K562 (cell line): ENCODE data around the gene SLC4A2. TPM values are rescaled to one million over a fixed set of nuclear protein-coding genes. Genes with fewer than 3 reads are reported as not detected.

Experiments used
- ATF7 ChIP-seq: fragments of 450-650 bp; IDR thresholded peaks from 2 replicates; pipeline ENCODE4 v1.7.1; 2014; ENCODE audit warnings: mild to moderate bottlenecking, moderate library complexity
- EGR1 ChIP-seq: fragments of 450-650 bp; conservative IDR thresholded peaks from 2 replicates; pipeline ENCODE4 v1.6.1; 2017; ENCODE audit warnings: mild to moderate bottlenecking
- MCM5 ChIP-seq: fragments of 450-650 bp; IDR thresholded peaks from 2 replicates; pipeline ENCODE4 v1.6.1; 2016; ENCODE audit warnings: low read depth
- MECOM ChIP-seq: fragments of 250-450 bp; sonication (Bioruptor Pico); IDR thresholded peaks from 2 replicates; pipeline ENCODE4 v1.8.0; 2022; ENCODE audit warnings: inconsistent platforms
- MTA2 ChIP-seq: fragments of 450-650 bp; IDR thresholded peaks from 2 replicates; pipeline ENCODE4 v1.6.1; 2016; ENCODE audit warnings: low read depth
- SIRT6 ChIP-seq: IDR thresholded peaks from one replicate; pipeline ENCODE4 v1.6.1; 2012; ENCODE audit warnings: low read depth, mild to moderate bottlenecking, control low read depth, inconsistent platforms, low read length, moderate library complexity
- TEAD2 ChIP-seq: fragments of 450-650 bp; IDR thresholded peaks from 2 replicates; pipeline ENCODE4 v1.6.1; 2016; ENCODE audit warnings: missing genetic modification characterization, control low read depth, missing compliant biosample characterization
- polyA plus RNA-seq, 8 experiments: library from polyadenylated mRNA; depleted of rRNA in 4 of 8; stranded (reverse) in 5 of 8; unstranded in 3 of 8; fragments of >200 nt; fragmentation: Nextera tagmentation in 2 of 8; fragmentation: Illumina TruSeq in 1 of 8; extraction: Ambion mirVana in 2 of 8; extraction: Trizol in 1 of 8; gene quantifications; 2 replicates each; pipeline versions ENCODE4 v1.2.1 to v1.2.3, GENCODE V29; 2011 to 2014; ENCODE audit warnings: inconsistent platforms in 1 of 8, missing spikeins in 1 of 8
- total RNA-seq, 7 experiments: library from RNA; depleted of rRNA in 6 of 7; stranded (reverse); fragments of >200 nt in 6 of 7; fragmentation: Illumina TruSeq in 2 of 7; extraction: Trizol in 2 of 7; gene quantifications; 2 replicates each; pipeline versions ENCODE4 v1.2.1 to v1.2.3, GENCODE V29; 2011 to 2021; ENCODE audit warnings: low replicate concordance in 1 of 7
- TF ChIP-seq, protein P1 (sequence below): sonication (generic); formaldehyde crosslinking; IDR thresholded peaks from 2 replicates; pipeline ENCODE4 v1.8.1; 2023; ENCODE audit warnings: mild to moderate bottlenecking, missing genetic modification reagents, moderate library complexity
- TF ChIP-seq, protein P2 (sequence below): fragments of 250-450 bp; sonication (Bioruptor Pico); IDR thresholded peaks from 2 replicates; pipeline ENCODE4 v1.4.0; 2020; ENCODE audit warnings: mild to moderate bottlenecking, moderate library complexity
- TF ChIP-seq, protein P3 (sequence below), 2 experiments: IDR thresholded peaks; 2 replicates each; pipeline ENCODE4 v1.6.1; 2012; ENCODE audit warnings: improper control_type of control experiment in 2 of 2, low read depth in 2 of 2, low read length in 2 of 2, borderline replicate concordance in 1 of 2
- TF ChIP-seq, protein P4 (sequence below): fragments of 450-650 bp; IDR thresholded peaks from 2 replicates; pipeline ENCODE4 v1.6.1; 2016; ENCODE audit warnings: mild to moderate bottlenecking
- TF ChIP-seq, protein P5 (sequence below): sonication (generic); formaldehyde crosslinking; IDR thresholded peaks from 2 replicates; pipeline ENCODE4 v1.8.0; 2023; ENCODE audit warnings: mild to moderate bottlenecking, missing genetic modification reagents

Gene SLC4A2
- total and polyA plus RNA-seq, 9 of the 15 experiments (the other 6 are each of a cell fraction or from before 2014, with no cell fraction given), result 11.4 to 375 (median 130) TPM

DNA sequence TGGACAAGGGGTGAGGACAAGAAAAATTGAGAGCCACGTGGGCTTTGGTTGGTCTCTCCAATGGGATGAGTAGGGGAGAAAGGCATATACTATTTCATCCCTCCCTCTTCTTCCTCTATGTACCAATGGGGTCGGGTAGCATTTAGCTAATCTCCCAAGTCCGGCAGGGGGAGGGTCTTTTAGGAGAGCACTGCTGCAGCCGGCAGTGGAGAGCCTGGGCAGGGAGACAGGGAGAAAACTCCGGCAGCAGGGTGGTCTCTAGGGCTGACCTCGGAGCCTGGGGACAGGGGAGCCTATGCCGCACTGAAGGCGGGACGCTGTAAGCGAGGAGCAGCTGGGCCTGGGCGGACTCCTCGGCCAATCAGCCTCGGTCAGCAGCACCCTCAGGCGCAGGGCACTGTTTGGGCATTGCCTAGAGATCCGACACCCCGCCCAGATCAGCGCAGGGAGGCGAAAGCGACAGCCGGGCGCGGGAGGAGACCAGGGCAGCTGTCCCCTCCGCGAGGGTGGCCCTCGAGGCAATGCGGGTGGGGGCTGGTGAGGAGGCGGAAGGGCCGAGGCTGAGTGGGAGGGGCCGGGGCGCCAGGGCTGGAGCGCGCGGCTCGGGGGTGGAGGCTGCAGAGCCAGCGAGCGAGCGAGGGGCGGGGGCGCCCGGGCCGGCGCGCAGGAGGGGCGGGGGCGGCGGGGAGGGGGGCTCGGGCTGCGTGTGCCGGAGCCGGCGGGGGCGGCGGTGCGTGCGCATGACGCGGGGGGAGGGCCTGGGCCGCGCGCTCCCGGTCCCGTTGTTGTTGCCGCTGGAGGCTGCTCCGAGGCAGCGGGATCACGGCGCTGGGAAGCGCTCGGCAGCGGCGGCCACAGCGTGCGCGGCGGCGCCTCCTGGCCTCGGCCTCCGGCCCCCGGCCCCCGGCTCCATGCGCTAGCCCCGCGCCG, 26.6 kb downstream of the SLC4A2 start, which contains the start of gene AGAP3 (continued):
- TF ChIP-seq SIRT6, result no peak
- TF ChIP-seq, protein P1, sequence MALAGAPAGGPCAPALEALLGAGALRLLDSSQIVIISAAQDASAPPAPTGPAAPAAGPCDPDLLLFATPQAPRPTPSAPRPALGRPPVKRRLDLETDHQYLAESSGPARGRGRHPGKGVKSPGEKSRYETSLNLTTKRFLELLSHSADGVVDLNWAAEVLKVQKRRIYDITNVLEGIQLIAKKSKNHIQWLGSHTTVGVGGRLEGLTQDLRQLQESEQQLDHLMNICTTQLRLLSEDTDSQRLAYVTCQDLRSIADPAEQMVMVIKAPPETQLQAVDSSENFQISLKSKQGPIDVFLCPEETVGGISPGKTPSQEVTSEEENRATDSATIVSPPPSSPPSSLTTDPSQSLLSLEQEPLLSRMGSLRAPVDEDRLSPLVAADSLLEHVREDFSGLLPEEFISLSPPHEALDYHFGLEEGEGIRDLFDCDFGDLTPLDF (CRISPR knock-in tag), result no peak
- peak; percentile 93 for TF ChIP-seq EGR1
- TF ChIP-seq ATF7, result peak; percentile 64; the same call in 1 of the 2 replicates
- TF ChIP-seq, protein P2, sequence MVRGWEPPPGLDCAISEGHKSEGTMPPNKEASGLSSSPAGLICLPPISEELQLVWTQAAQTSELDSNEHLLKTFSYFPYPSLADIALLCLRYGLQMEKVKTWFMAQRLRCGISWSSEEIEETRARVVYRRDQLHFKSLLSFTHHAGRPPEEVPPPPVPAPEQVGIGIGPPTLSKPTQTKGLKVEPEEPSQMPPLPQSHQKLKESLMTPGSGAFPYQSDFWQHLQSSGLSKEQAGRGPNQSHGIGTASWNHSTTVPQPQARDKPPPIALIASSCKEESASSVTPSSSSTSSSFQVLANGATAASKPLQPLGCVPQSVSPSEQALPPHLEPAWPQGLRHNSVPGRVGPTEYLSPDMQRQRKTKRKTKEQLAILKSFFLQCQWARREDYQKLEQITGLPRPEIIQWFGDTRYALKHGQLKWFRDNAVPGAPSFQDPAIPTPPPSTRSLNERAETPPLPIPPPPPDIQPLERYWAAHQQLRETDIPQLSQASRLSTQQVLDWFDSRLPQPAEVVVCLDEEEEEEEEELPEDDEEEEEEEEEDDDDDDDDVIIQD (CRISPR knock-in tag), result no peak
- TF ChIP-seq, protein P3, sequence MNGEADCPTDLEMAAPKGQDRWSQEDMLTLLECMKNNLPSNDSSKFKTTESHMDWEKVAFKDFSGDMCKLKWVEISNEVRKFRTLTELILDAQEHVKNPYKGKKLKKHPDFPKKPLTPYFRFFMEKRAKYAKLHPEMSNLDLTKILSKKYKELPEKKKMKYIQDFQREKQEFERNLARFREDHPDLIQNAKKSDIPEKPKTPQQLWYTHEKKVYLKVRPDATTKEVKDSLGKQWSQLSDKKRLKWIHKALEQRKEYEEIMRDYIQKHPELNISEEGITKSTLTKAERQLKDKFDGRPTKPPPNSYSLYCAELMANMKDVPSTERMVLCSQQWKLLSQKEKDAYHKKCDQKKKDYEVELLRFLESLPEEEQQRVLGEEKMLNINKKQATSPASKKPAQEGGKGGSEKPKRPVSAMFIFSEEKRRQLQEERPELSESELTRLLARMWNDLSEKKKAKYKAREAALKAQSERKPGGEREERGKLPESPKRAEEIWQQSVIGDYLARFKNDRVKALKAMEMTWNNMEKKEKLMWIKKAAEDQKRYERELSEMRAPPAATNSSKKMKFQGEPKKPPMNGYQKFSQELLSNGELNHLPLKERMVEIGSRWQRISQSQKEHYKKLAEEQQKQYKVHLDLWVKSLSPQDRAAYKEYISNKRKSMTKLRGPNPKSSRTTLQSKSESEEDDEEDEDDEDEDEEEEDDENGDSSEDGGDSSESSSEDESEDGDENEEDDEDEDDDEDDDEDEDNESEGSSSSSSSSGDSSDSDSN (IDR thresholded peaks at IDR 0.05; ENCODE audit: borderline replicate concordance in 1 of 2, low read depth in 2 of 2, low read length in 2 of 2), result peak in 1 of 2 experiments; percentile 89; a peak in 2 of 4 replicates
- no peak for TF ChIP-seq MTA2
- TF ChIP-seq, protein P4, sequence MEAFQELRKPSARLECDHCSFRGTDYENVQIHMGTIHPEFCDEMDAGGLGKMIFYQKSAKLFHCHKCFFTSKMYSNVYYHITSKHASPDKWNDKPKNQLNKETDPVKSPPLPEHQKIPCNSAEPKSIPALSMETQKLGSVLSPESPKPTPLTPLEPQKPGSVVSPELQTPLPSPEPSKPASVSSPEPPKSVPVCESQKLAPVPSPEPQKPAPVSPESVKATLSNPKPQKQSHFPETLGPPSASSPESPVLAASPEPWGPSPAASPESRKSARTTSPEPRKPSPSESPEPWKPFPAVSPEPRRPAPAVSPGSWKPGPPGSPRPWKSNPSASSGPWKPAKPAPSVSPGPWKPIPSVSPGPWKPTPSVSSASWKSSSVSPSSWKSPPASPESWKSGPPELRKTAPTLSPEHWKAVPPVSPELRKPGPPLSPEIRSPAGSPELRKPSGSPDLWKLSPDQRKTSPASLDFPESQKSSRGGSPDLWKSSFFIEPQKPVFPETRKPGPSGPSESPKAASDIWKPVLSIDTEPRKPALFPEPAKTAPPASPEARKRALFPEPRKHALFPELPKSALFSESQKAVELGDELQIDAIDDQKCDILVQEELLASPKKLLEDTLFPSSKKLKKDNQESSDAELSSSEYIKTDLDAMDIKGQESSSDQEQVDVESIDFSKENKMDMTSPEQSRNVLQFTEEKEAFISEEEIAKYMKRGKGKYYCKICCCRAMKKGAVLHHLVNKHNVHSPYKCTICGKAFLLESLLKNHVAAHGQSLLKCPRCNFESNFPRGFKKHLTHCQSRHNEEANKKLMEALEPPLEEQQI, result no peak
- TF ChIP-seq, protein P5, sequence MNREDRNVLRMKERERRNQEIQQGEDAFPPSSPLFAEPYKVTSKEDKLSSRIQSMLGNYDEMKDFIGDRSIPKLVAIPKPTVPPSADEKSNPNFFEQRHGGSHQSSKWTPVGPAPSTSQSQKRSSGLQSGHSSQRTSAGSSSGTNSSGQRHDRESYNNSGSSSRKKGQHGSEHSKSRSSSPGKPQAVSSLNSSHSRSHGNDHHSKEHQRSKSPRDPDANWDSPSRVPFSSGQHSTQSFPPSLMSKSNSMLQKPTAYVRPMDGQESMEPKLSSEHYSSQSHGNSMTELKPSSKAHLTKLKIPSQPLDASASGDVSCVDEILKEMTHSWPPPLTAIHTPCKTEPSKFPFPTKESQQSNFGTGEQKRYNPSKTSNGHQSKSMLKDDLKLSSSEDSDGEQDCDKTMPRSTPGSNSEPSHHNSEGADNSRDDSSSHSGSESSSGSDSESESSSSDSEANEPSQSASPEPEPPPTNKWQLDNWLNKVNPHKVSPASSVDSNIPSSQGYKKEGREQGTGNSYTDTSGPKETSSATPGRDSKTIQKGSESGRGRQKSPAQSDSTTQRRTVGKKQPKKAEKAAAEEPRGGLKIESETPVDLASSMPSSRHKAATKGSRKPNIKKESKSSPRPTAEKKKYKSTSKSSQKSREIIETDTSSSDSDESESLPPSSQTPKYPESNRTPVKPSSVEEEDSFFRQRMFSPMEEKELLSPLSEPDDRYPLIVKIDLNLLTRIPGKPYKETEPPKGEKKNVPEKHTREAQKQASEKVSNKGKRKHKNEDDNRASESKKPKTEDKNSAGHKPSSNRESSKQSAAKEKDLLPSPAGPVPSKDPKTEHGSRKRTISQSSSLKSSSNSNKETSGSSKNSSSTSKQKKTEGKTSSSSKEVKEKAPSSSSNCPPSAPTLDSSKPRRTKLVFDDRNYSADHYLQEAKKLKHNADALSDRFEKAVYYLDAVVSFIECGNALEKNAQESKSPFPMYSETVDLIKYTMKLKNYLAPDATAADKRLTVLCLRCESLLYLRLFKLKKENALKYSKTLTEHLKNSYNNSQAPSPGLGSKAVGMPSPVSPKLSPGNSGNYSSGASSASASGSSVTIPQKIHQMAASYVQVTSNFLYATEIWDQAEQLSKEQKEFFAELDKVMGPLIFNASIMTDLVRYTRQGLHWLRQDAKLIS (CRISPR knock-in tag), result no peak
- no peak for TF ChIP-seq TEAD2
- no peak for TF ChIP-seq MCM5
- TF ChIP-seq MECOM (CRISPR knock-in tag), result no peak
